Measurements from ENCODE around the gene DCDC2C. TPM values are rescaled to one million over a fixed set of nuclear protein-coding genes. Genes with fewer than 3 reads are reported as not detected.

The DCDC2C gene
- total RNA-seq, 1 experiment from 2014 or later = not detected

- in situ Hi-C loops (cut with HindIII; ENCODE audit: low pct_unique_long_range_greater_than_20kb, low sequenced_read_pairs) = no loop called here
- DNase-seq (ENCODE audit: low read depth, low spot score) = no peak
These were observed 172.8 kb downstream of the DCDC2C start for GRCh38 chr2:3876221-3876620.

GRCh38 chr2:3876685-3877084, 173.3 kb downstream of the DCDC2C start:
- in situ Hi-C loops (cut with HindIII; ENCODE audit: low pct_unique_long_range_greater_than_20kb, low sequenced_read_pairs) = no loop called here
- DNase-seq (ENCODE audit: low read depth, low spot score) = no peak

DNA sequence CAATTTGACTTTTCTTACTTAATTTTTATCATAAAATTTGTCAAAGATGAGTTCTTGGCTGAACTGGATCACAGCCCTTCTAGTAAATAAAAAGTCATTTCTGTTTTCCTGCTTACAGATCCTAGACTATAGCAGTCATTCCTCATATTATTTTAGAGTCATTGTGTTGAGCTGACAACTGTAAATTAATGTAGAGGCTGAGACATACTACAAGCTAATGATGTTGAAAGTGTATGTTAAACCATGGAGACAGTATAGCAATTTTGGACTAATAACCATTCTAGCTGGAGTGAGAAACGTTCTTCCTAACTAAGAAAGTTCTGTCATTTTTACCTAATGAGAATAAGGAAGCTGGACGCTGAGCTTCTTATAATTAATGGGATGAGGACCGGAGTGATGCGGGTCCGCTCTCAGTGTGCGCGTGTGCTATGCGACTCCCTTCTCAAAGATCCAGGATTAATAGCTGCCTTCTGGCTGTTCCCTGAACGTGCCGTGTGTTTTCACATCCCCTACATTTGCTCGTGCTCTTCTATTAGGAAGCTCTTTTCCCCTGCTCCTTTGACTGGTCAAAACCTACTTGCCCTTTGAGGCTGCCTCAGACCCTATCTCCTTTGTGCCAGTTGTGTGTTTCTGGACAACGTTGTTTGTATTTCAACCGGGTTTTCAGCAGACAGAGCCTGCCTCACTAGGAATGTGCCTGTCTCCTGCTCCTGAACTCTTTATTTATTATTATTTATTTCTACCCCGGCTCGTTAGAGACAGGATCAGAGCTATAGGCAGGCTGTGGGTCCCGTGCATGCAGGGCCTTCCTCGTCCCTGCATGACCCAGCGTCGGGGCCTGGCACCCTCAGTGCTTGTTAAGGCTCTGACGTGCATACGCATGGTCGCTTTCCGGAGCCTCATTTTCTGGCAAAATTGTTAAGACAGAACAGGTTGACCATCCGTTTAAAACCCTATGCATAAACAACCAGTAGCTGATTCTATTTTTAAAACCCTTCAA, 182.6 kb downstream of the DCDC2C start:
- in situ Hi-C loops (cut with HindIII; ENCODE audit: low pct_unique_long_range_greater_than_20kb, low sequenced_read_pairs) = no loop called here
- DNase-seq (ENCODE audit: low read depth, low spot score) = no peak

- no peak for DNase-seq (ENCODE audit: low read depth, low spot score)
- in situ Hi-C loops (cut with HindIII; ENCODE audit: low pct_unique_long_range_greater_than_20kb, low sequenced_read_pairs) = no loop called here
These were observed 191.6 kb downstream of the DCDC2C start for GRCh38 chr2:3895021-3895420.

Other genes starting within 250 kb of the DCDC2C start
- gene ADI1, start 184.0 kb upstream of the DCDC2C start, total RNA-seq (2014; rRNA removed; shearing (Covaris generic)) = 63.4 and 68.1 TPM in 2 replicates
- 45.2 and 47.9 TPM in 2 replicates for gene RNASEH1, start 145.2 kb upstream of the DCDC2C start, total RNA-seq (2014; rRNA removed; shearing (Covaris generic))
- 4,223 and 4,897 TPM in 2 replicates for gene RPS7, start 128.3 kb upstream of the DCDC2C start, total RNA-seq (2014; rRNA removed; shearing (Covaris generic))
- not detected in 2 replicates for gene COLEC11, start 108.5 kb upstream of the DCDC2C start, total RNA-seq (2014; rRNA removed; shearing (Covaris generic))
- not detected in 2 replicates for gene ALLC, start 45.4 kb upstream of the DCDC2C start, total RNA-seq (2014; rRNA removed; shearing (Covaris generic))